Measurements from ENCODE around the gene THSD4.

Gene THSD4

DNA sequence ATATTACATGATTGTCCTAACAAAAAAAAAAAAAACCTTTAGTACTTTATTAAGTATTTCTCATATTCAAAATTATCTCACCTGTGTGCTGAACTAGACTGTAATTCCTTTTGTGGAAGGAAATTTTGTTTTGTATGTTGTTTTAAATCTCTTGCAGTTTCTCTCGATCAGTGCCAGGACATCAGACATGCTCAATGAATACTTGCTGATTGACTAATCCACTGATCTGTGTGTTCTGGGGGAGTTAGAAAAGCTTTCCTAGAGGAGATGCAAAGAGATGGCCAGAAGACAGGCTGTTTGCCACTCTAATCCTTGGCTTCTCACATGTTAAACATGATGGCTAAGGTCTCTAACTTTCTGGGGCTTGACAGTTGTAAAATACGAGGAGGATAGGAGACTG, 461.8 kb downstream of the THSD4 start:
- no peak overlapping the region for H3K4me3 ChIP-seq (replicated peaks; ENCODE audit: low read depth, low read length)

DNA sequence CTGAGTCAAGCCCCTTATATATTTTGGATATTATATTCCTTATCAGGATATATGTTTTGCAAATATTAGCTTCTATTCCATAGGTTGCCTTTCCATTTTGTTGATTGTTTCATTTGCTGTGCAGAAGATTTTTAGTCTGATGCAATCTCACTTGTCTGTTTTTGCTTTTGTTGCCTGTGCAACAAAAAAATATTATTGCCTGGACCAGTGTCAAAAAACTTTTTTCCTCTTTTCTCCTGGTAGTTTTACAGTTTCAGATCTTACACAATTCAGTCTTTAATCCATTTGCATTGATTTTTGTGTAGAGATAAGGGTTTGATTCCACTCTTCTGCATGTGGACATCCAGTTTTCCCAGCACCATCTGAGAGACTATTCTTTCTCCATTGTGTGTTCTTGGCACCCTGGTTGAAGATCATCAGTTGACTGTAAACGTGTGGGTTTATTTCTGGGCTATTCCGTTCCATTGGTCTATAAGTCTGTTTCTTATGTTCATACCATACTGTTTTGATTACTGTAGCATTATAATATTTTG, 466.2 kb downstream of the THSD4 start:
- TF ChIP-seq, protein P1, sequence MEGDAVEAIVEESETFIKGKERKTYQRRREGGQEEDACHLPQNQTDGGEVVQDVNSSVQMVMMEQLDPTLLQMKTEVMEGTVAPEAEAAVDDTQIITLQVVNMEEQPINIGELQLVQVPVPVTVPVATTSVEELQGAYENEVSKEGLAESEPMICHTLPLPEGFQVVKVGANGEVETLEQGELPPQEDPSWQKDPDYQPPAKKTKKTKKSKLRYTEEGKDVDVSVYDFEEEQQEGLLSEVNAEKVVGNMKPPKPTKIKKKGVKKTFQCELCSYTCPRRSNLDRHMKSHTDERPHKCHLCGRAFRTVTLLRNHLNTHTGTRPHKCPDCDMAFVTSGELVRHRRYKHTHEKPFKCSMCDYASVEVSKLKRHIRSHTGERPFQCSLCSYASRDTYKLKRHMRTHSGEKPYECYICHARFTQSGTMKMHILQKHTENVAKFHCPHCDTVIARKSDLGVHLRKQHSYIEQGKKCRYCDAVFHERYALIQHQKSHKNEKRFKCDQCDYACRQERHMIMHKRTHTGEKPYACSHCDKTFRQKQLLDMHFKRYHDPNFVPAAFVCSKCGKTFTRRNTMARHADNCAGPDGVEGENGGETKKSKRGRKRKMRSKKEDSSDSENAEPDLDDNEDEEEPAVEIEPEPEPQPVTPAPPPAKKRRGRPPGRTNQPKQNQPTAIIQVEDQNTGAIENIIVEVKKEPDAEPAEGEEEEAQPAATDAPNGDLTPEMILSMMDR (IDR thresholded peaks at IDR 0.05; ENCODE audit: low read depth, low read length, missing control alignments): no peak

More for the DNA sequence above, 461.8 kb downstream of the THSD4 start:
- TF ChIP-seq, protein P1 (IDR thresholded peaks at IDR 0.05; ENCODE audit: low read depth, low read length, missing control alignments): no peak
- DNase-seq (ENCODE audit: extremely low read depth, low read depth): no peak

DNA sequence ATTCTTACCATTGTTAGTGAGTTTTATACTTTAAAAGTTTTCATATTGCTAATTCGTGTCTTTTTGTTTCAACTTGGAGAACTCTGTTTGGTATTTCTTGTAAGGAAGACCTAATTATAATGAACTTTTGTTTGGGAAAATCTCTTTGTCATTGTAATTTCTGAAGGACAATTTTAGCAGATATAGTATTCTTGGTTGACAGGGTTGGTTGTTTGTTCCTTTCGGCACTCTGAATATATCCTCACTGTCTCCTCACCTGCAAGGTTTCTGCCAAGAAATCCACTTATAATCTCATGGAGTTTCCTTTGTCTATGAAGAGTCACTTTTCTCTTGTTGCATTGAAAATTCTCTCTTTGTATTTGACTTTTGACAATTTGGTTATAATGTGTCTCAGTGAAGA, 469.9 kb downstream of the THSD4 start:
- no peak for DNase-seq (ENCODE audit: extremely low read depth, low read depth)
- TF ChIP-seq, protein P1 (IDR thresholded peaks at IDR 0.05; ENCODE audit: low read depth, low read length, missing control alignments): no peak
- no peak overlapping the region for H3K4me3 ChIP-seq (replicated peaks; ENCODE audit: low read depth, low read length)

More for the DNA sequence above, 466.2 kb downstream of the THSD4 start:
- no peak overlapping the region for H3K4me3 ChIP-seq (replicated peaks; ENCODE audit: low read depth, low read length)
- DNase-seq (ENCODE audit: extremely low read depth, low read depth): no peak

DNA sequence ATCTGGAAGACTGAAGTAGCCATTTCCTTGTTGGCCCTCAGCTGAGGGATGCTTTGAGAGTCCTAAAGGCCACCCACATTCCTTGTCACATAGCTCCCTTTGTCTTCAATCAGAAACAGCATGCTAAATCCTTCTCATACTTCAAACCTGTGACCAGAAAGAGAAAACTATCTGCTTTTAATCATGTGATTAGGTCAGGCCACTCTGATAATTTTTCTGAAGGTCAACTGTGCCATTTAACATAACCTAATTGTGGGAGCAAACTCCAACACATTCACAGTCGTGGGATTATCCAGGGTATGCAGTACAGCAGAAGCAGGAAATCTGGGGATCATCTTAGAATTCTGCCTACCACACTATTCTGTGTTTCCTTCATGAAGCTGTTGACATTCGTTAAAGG, 471.2 kb downstream of the THSD4 start:
- TF ChIP-seq, protein P1 (IDR thresholded peaks at IDR 0.05; ENCODE audit: low read depth, low read length, missing control alignments): no peak
- no peak overlapping the region for H3K4me3 ChIP-seq (replicated peaks; ENCODE audit: low read depth, low read length)
- DNase-seq (ENCODE audit: extremely low read depth, low read depth): no peak

DNA sequence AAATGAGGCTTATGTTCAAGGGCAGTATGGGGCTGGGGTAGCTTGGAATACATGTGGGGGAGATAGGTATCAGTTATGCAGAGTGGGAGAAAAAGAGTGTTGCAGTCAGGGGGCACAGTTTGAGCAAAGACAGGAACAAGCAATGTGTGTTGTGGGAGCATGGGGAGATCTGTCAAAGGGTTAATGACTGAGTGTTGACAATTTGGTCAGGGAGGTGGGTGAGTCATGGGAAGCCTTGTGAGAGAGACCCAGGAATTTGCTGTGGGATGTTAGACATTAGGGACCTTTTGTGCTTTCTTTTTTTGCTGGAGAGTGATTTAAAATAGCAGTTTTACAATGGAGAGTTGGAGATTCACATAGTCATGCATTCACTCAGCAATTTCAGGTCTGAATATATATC, 473.5 kb downstream of the THSD4 start:
- H3K4me3 ChIP-seq (replicated peaks; ENCODE audit: low read depth, low read length): no peak overlapping the region
- TF ChIP-seq, protein P1 (IDR thresholded peaks at IDR 0.05; ENCODE audit: low read depth, low read length, missing control alignments): no peak
- DNase-seq (ENCODE audit: extremely low read depth, low read depth): peak; percentile 38

DNA sequence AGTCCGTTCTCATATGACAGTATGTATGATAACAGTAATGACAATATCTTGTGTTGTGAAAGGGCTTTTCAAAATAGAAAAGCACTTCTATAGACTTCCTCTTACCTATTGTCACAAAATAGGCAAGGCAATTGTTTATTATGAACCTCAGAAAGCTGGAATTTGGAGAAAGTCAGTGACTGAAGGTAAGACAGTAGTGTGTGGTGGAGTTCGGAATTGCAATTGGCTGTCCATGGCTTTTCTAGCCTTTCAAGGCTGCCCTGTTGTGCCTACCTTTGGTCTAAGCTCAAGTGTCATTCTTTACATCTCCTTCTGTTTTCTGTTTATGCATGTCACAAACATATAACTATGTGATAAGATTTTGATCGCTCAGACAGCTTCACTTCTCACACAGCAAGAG, 475.8 kb downstream of the THSD4 start:
- H3K4me3 ChIP-seq (replicated peaks; ENCODE audit: low read depth, low read length): no peak overlapping the region
- DNase-seq (ENCODE audit: extremely low read depth, low read depth): no peak
- TF ChIP-seq, protein P1 (IDR thresholded peaks at IDR 0.05; ENCODE audit: low read depth, low read length, missing control alignments): no peak

DNA sequence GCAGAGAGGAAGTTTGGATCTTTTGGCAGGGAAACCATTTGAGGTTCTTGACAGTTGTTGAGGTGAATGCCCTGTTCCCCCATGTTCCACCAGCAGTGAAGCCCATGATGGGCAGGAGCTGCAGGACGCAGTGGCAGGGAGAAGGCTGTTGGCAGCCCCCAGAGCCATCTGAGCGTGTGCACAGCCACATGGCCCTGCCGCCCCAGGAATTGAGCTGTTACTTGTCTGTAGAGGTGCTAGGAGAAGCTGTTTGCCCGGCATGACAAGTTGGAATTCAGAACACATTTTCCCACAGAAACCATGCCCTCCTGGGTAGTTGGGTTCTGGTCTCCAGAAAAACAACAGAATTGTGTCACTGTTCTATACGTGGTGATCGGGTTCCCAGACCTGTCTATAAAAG, 476.9 kb downstream of the THSD4 start:
- TF ChIP-seq, protein P1 (IDR thresholded peaks at IDR 0.05; ENCODE audit: low read depth, low read length, missing control alignments): no peak
- DNase-seq (ENCODE audit: extremely low read depth, low read depth): no peak
- no peak overlapping the region for H3K4me3 ChIP-seq (replicated peaks; ENCODE audit: low read depth, low read length)
